PC-3 (cell line): ENCODE measurements around the gene SQOR. TPM values are rescaled to one million over a fixed set of nuclear protein-coding genes. Genes with fewer than 3 reads are reported as not detected.

Experiments
- ATAC-seq: fragments of 200-7000 bp; cut with Tn5 transposase; 2 replicates; pipeline ENCODE4 v1.9.1; 2020; ENCODE audit warnings: mild to moderate bottlenecking, moderate library complexity
- BruUV-seq: library from RNA; stranded (reverse); fragments of 400-500 nt; replicated peaks from 2 replicates; lab custom pipeline; 2021; lab: Mats Ljungman, UMichigan
- CTCF ChIA-PET: fragments of 300-600 bp; sonication (Branson Sonifier 250); formaldehyde crosslinking; loops from one replicate; lab custom pipeline; 2022; ENCODE audit warnings: antibody characterized with exemption; lab: Charles Lee
- POLR2A ChIA-PET: fragments of 300-600 bp; sonication (Branson Sonifier 250); formaldehyde crosslinking; loops from one replicate; lab custom pipeline; 2022; ENCODE audit warnings: antibody characterized with exemption; ENCODE audit not compliant: unreplicated experiment; lab: Charles Lee
- DNase-seq: peaks from one replicate; pipeline ENCODE4 v3.0.0-alpha.2; 2015
- H2AFZ ChIP-seq: fragments of 300-600 bp; sonication (generic); 2 replicates; pipeline ENCODE4 v1.6.0; 2016; ENCODE audit warnings: antibody characterized with exemption, low read length
- H3F3A ChIP-seq: fragments of 300-600 bp; sonication (generic); one replicate; pipeline ENCODE4 v1.6.0; 2017; ENCODE audit warnings: antibody characterized with exemption, low read length, control low read depth, mild to moderate bottlenecking; ENCODE audit not compliant: unreplicated experiment
- H3K27ac ChIP-seq: fragments of 300-600 bp; sonication (generic); 2 replicates; pipeline ENCODE4 v1.5.1; 2016; ENCODE audit warnings: mild to moderate bottlenecking, low read length
- H3K27me3 ChIP-seq: fragments of 300-600 bp; sonication (generic); 2 replicates; pipeline ENCODE4 v1.6.1; 2016; ENCODE audit warnings: low read length, mixed read lengths
- H3K36me3 ChIP-seq: fragments of 300-600 bp; sonication (generic); 2 replicates; pipeline ENCODE4 v1.6.1; 2016; ENCODE audit warnings: low read depth, mixed run types, low read length, mixed read lengths
- H3K4me1 ChIP-seq: fragments of 300-600 bp; sonication (generic); 2 replicates; pipeline ENCODE4 v1.5.1; 2016; ENCODE audit warnings: low read length; ENCODE audit not compliant: insufficient read depth
- H3K4me2 ChIP-seq: fragments of 300-600 bp; sonication (generic); 2 replicates; pipeline ENCODE4 v1.6.0; 2016; ENCODE audit warnings: low read length
- H3K4me3 ChIP-seq: fragments of 300-600 bp; sonication (generic); 2 replicates; pipeline ENCODE4 v1.5.1; 2016; ENCODE audit warnings: mild to moderate bottlenecking, low read length, mixed read lengths
- H3K79me2 ChIP-seq: fragments of 300-600 bp; sonication (generic); 2 replicates; pipeline ENCODE4 v1.6.1; 2017; ENCODE audit warnings: low read length, mixed read lengths
- H3K9ac ChIP-seq: fragments of 300-600 bp; sonication (generic); 2 replicates; pipeline ENCODE4 v1.6.0; 2016; ENCODE audit warnings: mild to moderate bottlenecking, low read length
- H3K9me2 ChIP-seq: fragments of 300-600 bp; sonication (generic); replicated peaks from 2 replicates; pipeline ENCODE4 v1.6.1; 2016; ENCODE audit warnings: mixed run types, low read length, mixed read lengths
- H3K9me3 ChIP-seq: fragments of 300-600 bp; sonication (generic); 2 replicates; pipeline ENCODE4 v1.6.1; 2016; ENCODE audit warnings: low read length, mixed read lengths
- H4K20me1 ChIP-seq: fragments of 300-600 bp; sonication (generic); 2 replicates; pipeline ENCODE4 v1.6.1; 2016; ENCODE audit warnings: low read length, mixed read lengths
- CTCF ChIP-seq: fragments of 300-600 bp; sonication (generic); conservative IDR thresholded peaks from 2 replicates; pipeline ENCODE4 v1.5.1; 2017; ENCODE audit warnings: antibody characterized with exemption, low read depth, mild to moderate bottlenecking, low read length
- EZH2 ChIP-seq: fragments of 300-600 bp; sonication (generic); IDR thresholded peaks from one replicate; pipeline ENCODE4 v1.6.1; 2017; ENCODE audit warnings: antibody characterized with exemption, mild to moderate bottlenecking, low read length; ENCODE audit not compliant: unreplicated experiment
- EZH2phosphoT487 ChIP-seq: fragments of 300-600 bp; sonication (generic); IDR thresholded peaks from 2 replicates; pipeline ENCODE4 v1.6.1; 2018; ENCODE audit warnings: mild to moderate bottlenecking, antibody characterized with exemption, low read length, borderline replicate concordance
- intact Hi-C: fragments of 100-400 bp; cut with micrococcal nuclease; formaldehyde crosslinking; loops from 2 replicates; pipeline ENCODE4 v1.9.0; 2023
- total RNA-seq: library from RNA; depleted of rRNA; stranded (reverse); fragments of >200 nt; gene quantifications from 2 replicates; pipeline ENCODE4 v1.2.3, GENCODE V29; 2014

Gene SQOR
- total RNA-seq, 1 experiment from 2014 or later: 86.1 TPM

GRCh38 chr15:45657764-45658545 is 23.1 kb downstream of the SQOR start:
- Histone ChIP-seq H3K4me1 (no peaks in the 10 kb centered on the region), H3K9me2 (no peaks in the 10 kb centered on the region), H3K27me3 (no peaks in the 10 kb centered on the region), H3K36me3 (no peaks in the 10 kb centered on the region; the same call in 1 of the 2 replicates), H3K9me3 (no peaks in the 10 kb centered on the region), H3K4me2 (no peak overlapping the region), H2AFZ (no peak overlapping the region), H3K9ac (no peak overlapping the region), H3F3A (no peaks in the 10 kb centered on the region), H3K79me2 (peaks cover 40% of the 10 kb centered on the region), H3K4me3 (no peak overlapping the region), H4K20me1 (no peaks in the 10 kb centered on the region), H3K27ac (no peak overlapping the region)
- TF ChIP-seq CTCF (no peak), EZH2phosphoT487 (no peak), EZH2 (no peak)
- ATAC-seq: no peak
- BruUV-seq: no TSS peak
- intact Hi-C loops: no loop called here
- CTCF ChIA-PET: no interaction called here
- no peak for DNase-seq
- POLR2A ChIA-PET: no interaction called here

DNA sequence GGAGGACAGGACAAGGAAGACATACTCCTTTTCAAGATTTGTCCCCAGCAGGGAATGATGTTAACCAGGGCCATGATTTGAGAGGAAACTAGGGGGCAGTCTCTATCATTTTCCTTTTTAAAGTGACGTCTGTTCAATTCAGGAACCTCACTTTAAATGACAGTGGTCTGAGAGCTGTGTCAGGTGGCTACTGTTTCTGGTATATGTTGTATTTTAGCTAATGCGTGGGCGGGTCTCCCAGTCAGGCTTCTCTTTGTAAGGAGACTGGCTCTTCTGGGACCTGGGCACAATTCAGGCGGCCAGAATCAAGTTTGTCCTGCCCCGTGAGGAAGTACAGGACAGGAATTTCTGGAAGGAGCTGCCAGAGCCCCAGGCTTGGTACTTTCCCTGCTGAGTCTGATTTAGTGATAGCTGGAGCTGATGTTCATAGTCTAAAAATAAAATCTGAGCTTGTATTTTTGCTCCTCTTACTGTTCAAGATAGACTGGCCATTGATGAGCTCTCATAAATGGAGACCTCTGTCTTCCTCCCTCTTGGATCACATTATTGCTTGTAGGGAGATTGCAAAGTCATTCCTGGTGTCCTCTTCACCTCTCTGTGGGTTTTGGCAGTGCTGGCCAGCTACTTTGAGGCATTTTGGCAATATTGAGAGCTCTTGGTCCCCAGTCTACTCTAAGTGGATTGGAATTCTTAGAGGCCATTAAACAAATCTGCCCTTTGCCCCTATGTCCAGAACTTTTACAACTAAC is 25.6 kb downstream of the SQOR start:
- Histone ChIP-seq H3K9me2 (no peaks in the 10 kb centered on the region), H3K9me3 (no peaks in the 10 kb centered on the region), H3K4me1 (no peaks in the 10 kb centered on the region), H4K20me1 (no peaks in the 10 kb centered on the region), H3K36me3 (no peaks in the 10 kb centered on the region; the same call in 1 of the 2 replicates), H3K27ac (no peak overlapping the region), H3K27me3 (no peaks in the 10 kb centered on the region), H3K79me2 (peaks cover 16% of the 10 kb centered on the region; the same call in 1 of the 2 replicates), H3K4me3 (no peak overlapping the region), H3K4me2 (no peak overlapping the region), H2AFZ (no peak overlapping the region), H3F3A (no peaks in the 10 kb centered on the region), H3K9ac (no peak overlapping the region)
- ChIA-PET POLR2A (no interaction called here), CTCF (no interaction called here)
- TF ChIP-seq EZH2phosphoT487: no peak
- TF ChIP-seq CTCF: no peak; the same call in 1 of the 2 replicates
- no peak for TF ChIP-seq EZH2
- DNase-seq (no peak), ATAC-seq (no peak)
- no TSS peak for BruUV-seq
- intact Hi-C loops: no loop called here
